ENCODE data around the gene C2orf72. TPM values are rescaled to one million over a fixed set of nuclear protein-coding genes. Genes with fewer than 3 reads are reported as not detected.

Gene C2orf72
- total and polyA plus RNA-seq, 10 of the 15 experiments (the other 5 are each of a cell fraction or from before 2014, with no cell fraction given), result under 0.01 to 0.29 (median 0.10) TPM; not detected in 6

- WGBS (ENCODE audit: insufficient coverage, insufficient replicate concordance, low lambda C conversion rate, missing lambda C conversion rate), result 15% methylated on average over 3 of the region's 3 CpGs
These were observed 6.6 kb upstream of the C2orf72 start for GRCh38 chr2:231030725-231031124.

GRCh38 chr2:231032575-231033140 is 4.7 kb upstream of the C2orf72 start:
- H3K27ac ChIP-seq (ENCODE audit: control insufficient read depth, insufficient read depth), result no peak overlapping the region
- FAIRE-seq, result no peak
- no peak overlapping the region for H3K4me2 ChIP-seq (ENCODE audit: control insufficient read depth, insufficient read depth)
- POLR2A ChIA-PET, result no interaction called here
- no peak overlapping the region for H2AFZ ChIP-seq (ENCODE audit: control insufficient read depth, low read depth, low read length)
- in situ Hi-C loops (cut with MboI), result no loop called here
- CTCF ChIA-PET, result interaction anchor here (0.7 to 3.0 kb wide), 5 partner anchors 17 to 185 kb away, joined by 3 to 16 read pairs (median 4); no protein-coding TSS in a partner anchor
- no peak for ATAC-seq
- RAD21 ChIA-PET (ENCODE audit: unreplicated experiment), result interaction anchor here (1.5 kb wide), 1 partner anchor 20 kb away, joined by 3 read pairs; no protein-coding TSS in a partner anchor
- no peak overlapping the region for H3K9ac ChIP-seq (ENCODE audit: control insufficient read depth, insufficient read depth, low read length)
- intact Hi-C loops (cut with micrococcal nuclease; ENCODE audit: unreplicated experiment), result no loop called here
- H3K9me3 ChIP-seq (replicated peaks; ENCODE audit: control insufficient read depth, insufficient read depth, low read length), result no peaks in the 10 kb centered on the region
- SMC1A ChIA-PET (ENCODE audit: uncharacterized antibody, unreplicated experiment), result no interaction called here
- BruUV-seq (replicated peaks), result no TSS peak
- DNase-seq (ENCODE audit: low read depth, low spot score), result no peak
- H3K79me2 ChIP-seq (ENCODE audit: control insufficient read depth, insufficient read depth, low read length), result no peaks in the 10 kb centered on the region
- no peak overlapping the region for H3K4me3 ChIP-seq
- peaks cover 3% of the 10 kb centered on the region; the same call in 1 of the 2 replicates for H3K4me1 ChIP-seq (ENCODE audit: control insufficient read depth, insufficient read depth, low read length)
- peaks cover 5 to 7% of the 10 kb centered on the region in 2 experiments for H3K27me3 ChIP-seq (replicated peaks in 1 of 2; ENCODE audit: control insufficient read depth in 2 of 2, insufficient read depth in 2 of 2, low read length in 1 of 2)
- no peaks in the 10 kb centered on the region for H3K36me3 ChIP-seq (ENCODE audit: control insufficient read depth in 2 of 2, insufficient read depth in 2 of 2, low read length in 1 of 2)
- no peaks in the 10 kb centered on the region for H4K20me1 ChIP-seq (ENCODE audit: control insufficient read depth, insufficient read depth)
- 33% methylated on average over 5 of the region's 5 CpGs for WGBS (ENCODE audit: insufficient coverage, insufficient replicate concordance, low lambda C conversion rate, missing lambda C conversion rate)
- TF ChIP-seq SMAD1 (IDR thresholded peaks at IDR 0.05; ENCODE audit: low read depth, partially characterized antibody), result no peak
- TF ChIP-seq SKIL (IDR thresholded peaks at IDR 0.05; ENCODE audit: low read depth, poor library complexity, severe bottlenecking), result no peak
- no peak for TF ChIP-seq ZNF384 (IDR thresholded peaks at IDR 0.05; ENCODE audit: borderline replicate concordance, low read depth, low read length)
- no peak for TF ChIP-seq SUPT20H (IDR thresholded peaks at IDR 0.05; ENCODE audit: borderline replicate concordance, control insufficient read depth, low read depth, low read length)
- TF ChIP-seq KLF5 (IDR thresholded peaks at IDR 0.05; ENCODE audit: partially characterized antibody), result no peak
- no peak for TF ChIP-seq IKZF1 (conservative IDR thresholded peaks at IDR 0.05)
- TF ChIP-seq YY1 (IDR thresholded peaks at IDR 0.05; ENCODE audit: low read depth, low read length), result no peak
- TF ChIP-seq ZNF274 (IDR thresholded peaks at IDR 0.05; ENCODE audit: insufficient read depth, insufficient read length), result no peak
- TF ChIP-seq ZNF622 (IDR thresholded peaks at IDR 0.05), result no peak
- TF ChIP-seq MEF2A (IDR thresholded peaks at IDR 0.05; ENCODE audit: insufficient read depth, low read depth, low read length), result no peak

More at GRCh38 chr2:231030725-231031124, 6.6 kb upstream of the C2orf72 start:
- Histone ChIP-seq H3K4me2 (ENCODE audit: control insufficient read depth, insufficient read depth) (no peak overlapping the region), H3K27me3 (replicated peaks in 1 of 2; ENCODE audit: control insufficient read depth in 2 of 2, insufficient read depth in 2 of 2, low read length in 1 of 2) (no peaks in the 10 kb centered on the region; a peak in 1 of 4 replicates), H3K79me2 (ENCODE audit: control insufficient read depth, insufficient read depth, low read length) (no peaks in the 10 kb centered on the region), H3K4me1 (ENCODE audit: control insufficient read depth, insufficient read depth, low read length) (peaks cover 3% of the 10 kb centered on the region; the same call in 1 of the 2 replicates), H4K20me1 (ENCODE audit: control insufficient read depth, insufficient read depth) (no peaks in the 10 kb centered on the region), H3K9me3 (replicated peaks; ENCODE audit: control insufficient read depth, insufficient read depth, low read length) (no peaks in the 10 kb centered on the region), H2AFZ (ENCODE audit: control insufficient read depth, low read depth, low read length) (no peak overlapping the region), H3K9ac (ENCODE audit: control insufficient read depth, insufficient read depth, low read length) (no peak overlapping the region), H3K36me3 (ENCODE audit: control insufficient read depth in 2 of 2, insufficient read depth in 2 of 2, low read length in 1 of 2) (no peaks in the 10 kb centered on the region), H3K4me3 (no peak overlapping the region), H3K27ac (ENCODE audit: control insufficient read depth, insufficient read depth) (no peak overlapping the region)
- FAIRE-seq, result no peak
- POLR2A ChIA-PET, result no interaction called here
- BruUV-seq (replicated peaks), result no TSS peak
- no peak for DNase-seq (ENCODE audit: low read depth, low spot score)
- SMC1A ChIA-PET (ENCODE audit: uncharacterized antibody, unreplicated experiment), result interaction anchor here (1.0 kb wide), 1 partner anchor 12 kb away, joined by 3 read pairs; no protein-coding TSS in a partner anchor
- RAD21 ChIA-PET (ENCODE audit: unreplicated experiment), result no interaction called here
- no peak for ATAC-seq
- intact Hi-C loops (cut with micrococcal nuclease; ENCODE audit: unreplicated experiment) (no loop called here), in situ Hi-C loops (cut with MboI) (no loop called here)
- no peak for TF ChIP-seq HSF1 (IDR thresholded peaks at IDR 0.05; ENCODE audit: low read depth, low read length)
- CTCF ChIA-PET, result interaction anchor here (0.5 to 1.3 kb wide), 2 partner anchors 26 to 129 kb away, joined by 3 to 4 read pairs; partner anchors contain the start of gene PSMD1

All from GM12878 (cell line).